Measurements from ENCODE around the gene CUL7. TPM values are rescaled to one million over a fixed set of nuclear protein-coding genes. Genes with fewer than 3 reads are reported as not detected.

CUL7 gene
- polyA plus RNA-seq, 1 donor from 2014 or later, result 25.7 TPM

DNA sequence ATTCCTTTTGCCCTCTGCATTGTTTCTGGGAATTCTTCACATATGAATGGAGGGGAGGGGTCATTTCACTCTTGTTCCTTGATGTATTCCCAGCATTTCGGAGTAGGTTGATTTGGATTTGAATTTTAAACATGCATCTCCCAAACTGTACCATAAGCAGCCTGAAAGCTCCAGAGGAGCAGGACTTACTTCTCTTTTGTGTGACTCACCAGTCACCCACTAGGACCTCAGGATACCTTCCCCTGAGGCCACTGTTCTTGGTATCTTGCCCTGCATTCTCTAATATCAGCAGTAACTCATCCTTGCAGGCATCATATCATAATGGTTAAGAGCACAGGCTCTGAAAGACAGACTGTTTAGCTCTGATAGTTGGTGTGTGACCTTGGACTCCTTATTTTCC, 4.9 kb upstream of the CUL7 start:
- no peak for TF ChIP-seq CTCF (IDR thresholded peaks at IDR 0.05; ENCODE audit: poor library complexity, severe bottlenecking)
- no peak for TF ChIP-seq EZH2 (IDR thresholded peaks at IDR 0.05; ENCODE audit: borderline replicate concordance, insufficient read depth, low read length, poor library complexity, severe bottlenecking)
- no peak for TF ChIP-seq TAF1 (IDR thresholded peaks at IDR 0.05; ENCODE audit: low read depth)
- no peak for TF ChIP-seq RAD21 (conservative IDR thresholded peaks at IDR 0.05)
- TF ChIP-seq MXI1 (conservative IDR thresholded peaks at IDR 0.05; ENCODE audit: poor library complexity, severe bottlenecking), result no peak
- TF ChIP-seq, protein P1, sequence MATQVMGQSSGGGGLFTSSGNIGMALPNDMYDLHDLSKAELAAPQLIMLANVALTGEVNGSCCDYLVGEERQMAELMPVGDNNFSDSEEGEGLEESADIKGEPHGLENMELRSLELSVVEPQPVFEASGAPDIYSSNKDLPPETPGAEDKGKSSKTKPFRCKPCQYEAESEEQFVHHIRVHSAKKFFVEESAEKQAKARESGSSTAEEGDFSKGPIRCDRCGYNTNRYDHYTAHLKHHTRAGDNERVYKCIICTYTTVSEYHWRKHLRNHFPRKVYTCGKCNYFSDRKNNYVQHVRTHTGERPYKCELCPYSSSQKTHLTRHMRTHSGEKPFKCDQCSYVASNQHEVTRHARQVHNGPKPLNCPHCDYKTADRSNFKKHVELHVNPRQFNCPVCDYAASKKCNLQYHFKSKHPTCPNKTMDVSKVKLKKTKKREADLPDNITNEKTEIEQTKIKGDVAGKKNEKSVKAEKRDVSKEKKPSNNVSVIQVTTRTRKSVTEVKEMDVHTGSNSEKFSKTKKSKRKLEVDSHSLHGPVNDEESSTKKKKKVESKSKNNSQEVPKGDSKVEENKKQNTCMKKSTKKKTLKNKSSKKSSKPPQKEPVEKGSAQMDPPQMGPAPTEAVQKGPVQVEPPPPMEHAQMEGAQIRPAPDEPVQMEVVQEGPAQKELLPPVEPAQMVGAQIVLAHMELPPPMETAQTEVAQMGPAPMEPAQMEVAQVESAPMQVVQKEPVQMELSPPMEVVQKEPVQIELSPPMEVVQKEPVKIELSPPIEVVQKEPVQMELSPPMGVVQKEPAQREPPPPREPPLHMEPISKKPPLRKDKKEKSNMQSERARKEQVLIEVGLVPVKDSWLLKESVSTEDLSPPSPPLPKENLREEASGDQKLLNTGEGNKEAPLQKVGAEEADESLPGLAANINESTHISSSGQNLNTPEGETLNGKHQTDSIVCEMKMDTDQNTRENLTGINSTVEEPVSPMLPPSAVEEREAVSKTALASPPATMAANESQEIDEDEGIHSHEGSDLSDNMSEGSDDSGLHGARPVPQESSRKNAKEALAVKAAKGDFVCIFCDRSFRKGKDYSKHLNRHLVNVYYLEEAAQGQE (IDR thresholded peaks at IDR 0.05; ENCODE audit: borderline replicate concordance), result no peak
- Histone ChIP-seq H3K4me2 (ENCODE audit: low read length) (peak overlapping the region; percentile 89), H3K4me3 (ENCODE audit: low read length) (peak overlapping the region; percentile 84), H4K20me1 (ENCODE audit: insufficient read depth) (no peaks in the 10 kb centered on the region), H3K9ac (ENCODE audit: low read length) (peak overlapping the region; percentile 86), H3K36me3 (ENCODE audit: insufficient read depth, low read length) (no peaks in the 10 kb centered on the region), H3F3A (ENCODE audit: insufficient read depth, low read length, poor library complexity, severe bottlenecking) (no peaks in the 10 kb centered on the region), H3K79me2 (replicated peaks; ENCODE audit: insufficient read depth, low read length) (peaks cover 11% of the 10 kb centered on the region), H3K27ac (ENCODE audit: low read length) (no peak overlapping the region), H3K9me3 (ENCODE audit: low read length) (no peaks in the 10 kb centered on the region), H2AFZ (ENCODE audit: low read depth, low read length) (no peak overlapping the region), H3K27me3 (ENCODE audit: insufficient read depth, low read depth, low read length) (no peaks in the 10 kb centered on the region), H3K9me2 (ENCODE audit: insufficient read depth, low read length) (no peaks in the 10 kb centered on the region)

- Histone ChIP-seq H4K20me1 (ENCODE audit: insufficient read depth) (no peaks in the 10 kb centered on the region), H3K4me2 (ENCODE audit: low read length) (no peak overlapping the region), H3K79me2 (replicated peaks; ENCODE audit: insufficient read depth, low read length) (peaks cover 10% of the 10 kb centered on the region), H3K9me2 (ENCODE audit: insufficient read depth, low read length) (no peaks in the 10 kb centered on the region), H3K9ac (ENCODE audit: low read length) (no peak overlapping the region), H3K27ac (ENCODE audit: low read length) (no peak overlapping the region), H3K27me3 (ENCODE audit: insufficient read depth, low read depth, low read length) (no peaks in the 10 kb centered on the region), H2AFZ (ENCODE audit: low read depth, low read length) (no peak overlapping the region), H3K4me3 (ENCODE audit: low read length) (no peak overlapping the region), H3F3A (ENCODE audit: insufficient read depth, low read length, poor library complexity, severe bottlenecking) (no peaks in the 10 kb centered on the region), H3K9me3 (ENCODE audit: low read length) (no peaks in the 10 kb centered on the region), H3K36me3 (ENCODE audit: insufficient read depth, low read length) (no peaks in the 10 kb centered on the region)
- TF ChIP-seq, protein P1 (IDR thresholded peaks at IDR 0.05; ENCODE audit: borderline replicate concordance), result no peak
These were observed 2.3 kb upstream of the CUL7 start for GRCh38 chr6:43055966-43056365.

Measured in neural cell (in vitro differentiated cells).